Mesothelial cell of epicardium (in vitro differentiated cells): ENCODE measurements around the gene ONECUT1. TPM values are rescaled to one million over a fixed set of nuclear protein-coding genes. Genes with fewer than 3 reads are reported as not detected.

Experiments used
- DNase-seq, 2 experiments: peaks; one replicate each; pipeline ENCODE4 v3.0.0; 2021; ENCODE audit warnings: low spot score in 2 of 2; ENCODE audit not compliant: unreplicated experiment in 2 of 2
- H3K27ac Mint-ChIP-seq: 2 replicates; pipeline ENCODE4 v1.8.0; 2021; ENCODE audit warnings: mixed read lengths
- H3K27me3 Mint-ChIP-seq: 2 replicates; pipeline ENCODE4 v1.8.0; 2021; ENCODE audit warnings: low read depth, mixed read lengths
- H3K36me3 Mint-ChIP-seq: 2 replicates; pipeline ENCODE4 v1.8.0; 2021; ENCODE audit warnings: mixed read lengths
- H3K4me1 Mint-ChIP-seq: 2 replicates; pipeline ENCODE4 v1.8.0; 2021; ENCODE audit warnings: mixed read lengths
- H3K4me3 Mint-ChIP-seq: 2 replicates; pipeline ENCODE4 v1.8.0; 2021; ENCODE audit warnings: mild to moderate bottlenecking, moderate library complexity, mixed read lengths
- H3K9me3 Mint-ChIP-seq: 2 replicates; pipeline ENCODE4 v1.8.0; 2021; ENCODE audit warnings: mixed read lengths
- total RNA-seq: library from RNA; stranded (reverse); gene quantifications from 3 replicates; pipeline ENCODE4 v1.2.1, GENCODE V29; 2021
- TF ChIP-seq, protein P1 (sequence below): fragments of 200-600 bp; sonication (generic); IDR thresholded peaks from one replicate; pipeline ENCODE4 v1.5.0; 2021; ENCODE audit warnings: antibody characterized with exemption; ENCODE audit not compliant: unreplicated experiment

Gene ONECUT1
- total RNA-seq, 1 donor from 2014 or later, result 0.18 TPM

DNA sequence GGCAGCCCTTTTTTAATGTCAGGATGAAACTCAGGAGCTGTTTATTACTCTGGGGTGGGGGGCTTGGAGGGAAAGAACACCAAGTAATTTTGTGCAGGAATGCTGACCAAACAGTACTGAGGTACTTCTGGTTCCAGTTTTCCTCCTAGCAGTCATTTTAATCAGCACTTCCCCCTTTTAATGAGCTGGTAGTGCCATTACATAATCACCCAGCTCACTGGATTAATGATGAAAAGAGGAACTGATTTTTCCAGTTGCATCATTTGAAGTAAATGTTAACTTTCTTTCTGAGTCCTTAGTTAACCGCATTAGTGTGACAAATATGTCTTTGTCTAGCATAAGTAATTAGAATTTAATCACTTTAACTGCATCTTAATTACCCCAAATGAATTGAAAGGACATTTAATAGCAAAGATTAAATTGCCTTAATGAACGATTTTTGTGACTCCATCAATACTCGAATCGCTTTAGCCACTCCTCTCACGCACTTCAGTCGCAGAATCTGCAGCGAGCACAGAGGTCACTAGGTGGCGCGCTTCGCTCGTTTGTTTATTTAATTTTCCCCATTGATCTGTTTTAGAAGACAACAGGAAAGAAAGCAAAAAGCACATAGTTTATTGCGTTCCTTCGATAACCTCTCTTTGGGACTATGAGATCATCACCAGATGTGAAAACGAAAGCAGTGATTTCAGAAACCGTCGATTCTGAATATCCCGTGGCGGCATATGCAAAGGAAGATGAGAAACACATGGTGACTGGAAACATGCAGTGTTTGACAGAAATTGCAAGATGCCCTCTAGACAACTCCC, 9.8 kb downstream of the ONECUT1 start:
- DNase-seq, result peak in 1 of 2 experiments; percentile 71
- Mint-ChIP-seq H3K4me1 (peaks cover 2% of the 10 kb centered on the region), H3K27ac (no peak overlapping the region), H3K27me3 (peaks cover 95% of the 10 kb centered on the region), H3K36me3 (no peaks in the 10 kb centered on the region), H3K4me3 (no peak overlapping the region), H3K9me3 (no peaks in the 10 kb centered on the region)
- TF ChIP-seq, protein P1, sequence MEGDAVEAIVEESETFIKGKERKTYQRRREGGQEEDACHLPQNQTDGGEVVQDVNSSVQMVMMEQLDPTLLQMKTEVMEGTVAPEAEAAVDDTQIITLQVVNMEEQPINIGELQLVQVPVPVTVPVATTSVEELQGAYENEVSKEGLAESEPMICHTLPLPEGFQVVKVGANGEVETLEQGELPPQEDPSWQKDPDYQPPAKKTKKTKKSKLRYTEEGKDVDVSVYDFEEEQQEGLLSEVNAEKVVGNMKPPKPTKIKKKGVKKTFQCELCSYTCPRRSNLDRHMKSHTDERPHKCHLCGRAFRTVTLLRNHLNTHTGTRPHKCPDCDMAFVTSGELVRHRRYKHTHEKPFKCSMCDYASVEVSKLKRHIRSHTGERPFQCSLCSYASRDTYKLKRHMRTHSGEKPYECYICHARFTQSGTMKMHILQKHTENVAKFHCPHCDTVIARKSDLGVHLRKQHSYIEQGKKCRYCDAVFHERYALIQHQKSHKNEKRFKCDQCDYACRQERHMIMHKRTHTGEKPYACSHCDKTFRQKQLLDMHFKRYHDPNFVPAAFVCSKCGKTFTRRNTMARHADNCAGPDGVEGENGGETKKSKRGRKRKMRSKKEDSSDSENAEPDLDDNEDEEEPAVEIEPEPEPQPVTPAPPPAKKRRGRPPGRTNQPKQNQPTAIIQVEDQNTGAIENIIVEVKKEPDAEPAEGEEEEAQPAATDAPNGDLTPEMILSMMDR, result peak; percentile 79

DNA sequence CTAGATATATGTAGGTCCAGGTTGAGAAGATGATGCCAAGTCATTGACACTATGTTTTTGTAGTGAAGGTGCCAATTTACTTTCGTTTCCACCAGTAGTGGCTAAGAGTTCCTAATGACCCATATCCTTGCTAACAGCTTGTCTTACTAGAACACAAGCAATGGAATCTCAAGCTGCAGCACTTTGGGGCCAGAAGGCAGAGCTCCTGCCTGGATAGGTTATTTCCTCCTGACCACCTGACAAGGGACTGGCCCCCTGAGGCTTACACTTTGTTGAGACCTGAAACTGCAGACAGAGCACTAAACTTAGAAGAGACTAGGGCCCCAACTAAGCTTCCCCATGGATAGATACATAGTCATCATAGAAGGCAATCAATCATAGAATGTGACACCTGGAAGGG, 11.7 kb downstream of the ONECUT1 start:
- Mint-ChIP-seq H3K4me3 (no peak overlapping the region), H3K27me3 (peaks cover 90% of the 10 kb centered on the region), H3K27ac (no peak overlapping the region), H3K36me3 (no peaks in the 10 kb centered on the region), H3K9me3 (no peaks in the 10 kb centered on the region), H3K4me1 (peaks cover 2% of the 10 kb centered on the region)
- TF ChIP-seq, protein P1, result no peak
- no peak for DNase-seq

DNA sequence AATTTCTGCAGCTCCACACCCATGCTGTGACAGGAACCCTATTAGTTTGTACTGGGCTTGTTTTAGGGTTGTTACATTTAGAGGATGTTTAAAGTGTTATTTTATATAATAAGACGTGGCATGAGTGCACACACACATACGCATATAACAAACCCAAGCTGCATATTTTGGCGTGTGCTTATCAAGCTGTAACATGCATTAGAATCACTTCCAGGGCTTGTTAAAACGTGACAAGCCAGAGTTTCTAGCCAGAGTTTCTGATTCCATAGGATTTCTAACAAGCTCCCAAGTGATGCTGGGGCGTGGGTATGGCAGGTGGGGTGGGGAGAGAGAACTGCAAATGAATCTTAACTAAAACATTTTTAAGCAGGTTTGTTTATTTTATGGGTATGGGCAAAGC, 17.4 kb downstream of the ONECUT1 start:
- no peaks in the 10 kb centered on the region for H3K4me1 Mint-ChIP-seq
- H3K36me3 Mint-ChIP-seq, result no peaks in the 10 kb centered on the region
- DNase-seq, result no peak

DNA sequence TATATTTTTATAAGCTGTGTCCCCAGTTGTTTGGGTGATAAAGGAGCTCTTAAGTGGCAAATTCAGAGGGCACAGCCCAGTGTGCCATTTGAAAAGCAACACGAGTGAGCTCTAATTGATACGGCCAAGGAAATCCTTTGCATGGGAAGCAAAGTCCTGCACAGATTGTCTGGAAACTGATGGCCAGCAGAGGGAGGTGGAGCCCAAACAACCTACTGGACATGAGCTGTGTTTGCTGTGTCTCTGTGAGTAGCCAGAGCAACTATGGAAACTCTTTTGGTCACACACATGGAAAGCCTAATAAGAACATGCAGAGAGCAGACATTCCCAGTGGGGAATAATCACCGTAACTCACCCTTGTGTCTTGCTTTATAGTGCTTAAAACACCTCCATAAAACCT, 24.4 kb downstream of the ONECUT1 start:
- Mint-ChIP-seq H3K36me3 (no peaks in the 10 kb centered on the region), H3K27me3 (peaks cover 71% of the 10 kb centered on the region), H3K27ac (no peak overlapping the region), H3K9me3 (no peaks in the 10 kb centered on the region), H3K4me3 (no peak overlapping the region), H3K4me1 (no peaks in the 10 kb centered on the region)
- no peak for DNase-seq
- TF ChIP-seq, protein P1, result no peak

More for the DNA sequence above, 17.4 kb downstream of the ONECUT1 start:
- Mint-ChIP-seq H3K27ac (no peak overlapping the region), H3K9me3 (no peaks in the 10 kb centered on the region), H3K27me3 (peaks cover 75% of the 10 kb centered on the region), H3K4me3 (no peak overlapping the region)
- TF ChIP-seq, protein P1, result no peak

DNA sequence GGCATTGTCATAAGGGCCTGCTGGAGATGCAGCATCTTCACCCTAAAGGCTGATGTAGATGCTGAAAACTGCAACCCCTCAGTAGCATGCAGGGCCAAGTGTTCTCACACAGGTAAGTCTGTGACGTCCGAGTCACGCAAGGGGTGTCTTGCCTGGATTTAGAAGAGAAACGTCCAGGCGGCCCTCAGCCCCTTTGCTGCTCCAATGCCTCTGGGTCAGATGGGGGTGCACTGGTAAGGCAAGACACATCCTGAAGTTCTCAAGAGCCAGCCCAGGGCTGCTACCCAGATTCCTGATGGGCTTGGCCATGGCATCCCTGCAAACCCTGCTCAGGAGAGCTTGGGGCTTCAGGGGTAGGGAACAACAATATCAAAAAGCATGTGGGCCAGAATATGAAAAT, 25.4 kb downstream of the ONECUT1 start:
- Mint-ChIP-seq H3K4me3 (no peak overlapping the region), H3K27ac (no peak overlapping the region), H3K36me3 (no peaks in the 10 kb centered on the region), H3K9me3 (no peaks in the 10 kb centered on the region), H3K4me1 (no peaks in the 10 kb centered on the region), H3K27me3 (peaks cover 74% of the 10 kb centered on the region)
- TF ChIP-seq, protein P1, result no peak
- no peak for DNase-seq
